Endothelial cell (in vitro differentiated cells): ENCODE results near the gene MAN1A1. TPM values are rescaled to one million over a fixed set of nuclear protein-coding genes. Genes with fewer than 3 reads are reported as not detected.

Experiments
- DNase-seq: peaks from one replicate; pipeline ENCODE4 v3.0.0; 2021; ENCODE audit warnings: low spot score
- H3K27ac Mint-ChIP-seq: one replicate; pipeline ENCODE4 v1.8.0; 2021; ENCODE audit warnings: mixed read lengths, inconsistent platforms; ENCODE audit not compliant: unreplicated experiment
- H3K27me3 Mint-ChIP-seq: one replicate; pipeline ENCODE4 v1.8.0; 2021; ENCODE audit warnings: mild to moderate bottlenecking, moderate library complexity, mixed read lengths, inconsistent platforms; ENCODE audit not compliant: unreplicated experiment
- H3K36me3 Mint-ChIP-seq: one replicate; pipeline ENCODE4 v1.8.0; 2021; ENCODE audit warnings: mild to moderate bottlenecking, low read depth, mixed read lengths, inconsistent platforms; ENCODE audit not compliant: unreplicated experiment
- H3K4me1 Mint-ChIP-seq: one replicate; pipeline ENCODE4 v1.8.0; 2021; ENCODE audit warnings: mild to moderate bottlenecking, mixed read lengths, inconsistent platforms; ENCODE audit not compliant: unreplicated experiment
- H3K4me3 Mint-ChIP-seq: one replicate; pipeline ENCODE4 v1.8.0; 2021; ENCODE audit warnings: mild to moderate bottlenecking, mixed read lengths, inconsistent platforms; ENCODE audit not compliant: unreplicated experiment
- H3K9me3 Mint-ChIP-seq: one replicate; pipeline ENCODE4 v1.8.0; 2021; ENCODE audit warnings: mixed read lengths, inconsistent platforms; ENCODE audit not compliant: unreplicated experiment
- CTCF ChIP-seq: fragments of 200-600 bp; sonication (generic); IDR thresholded peaks from one replicate; pipeline ENCODE4 v1.5.0; 2021; ENCODE audit warnings: antibody characterized with exemption; ENCODE audit not compliant: unreplicated experiment
- total RNA-seq: library from RNA; stranded (reverse); fragmentation: NEBNext Ultra II Directional; extraction: Animal tissue kit (Norgen Biotek cat#: 25700); gene quantifications from one replicate; pipeline ENCODE4 v1.2.1, GENCODE V29; 2021; ENCODE audit not compliant: unreplicated experiment

The MAN1A1 gene
- total RNA-seq, 1 donor from 2014 or later = 34.4 TPM

DNA sequence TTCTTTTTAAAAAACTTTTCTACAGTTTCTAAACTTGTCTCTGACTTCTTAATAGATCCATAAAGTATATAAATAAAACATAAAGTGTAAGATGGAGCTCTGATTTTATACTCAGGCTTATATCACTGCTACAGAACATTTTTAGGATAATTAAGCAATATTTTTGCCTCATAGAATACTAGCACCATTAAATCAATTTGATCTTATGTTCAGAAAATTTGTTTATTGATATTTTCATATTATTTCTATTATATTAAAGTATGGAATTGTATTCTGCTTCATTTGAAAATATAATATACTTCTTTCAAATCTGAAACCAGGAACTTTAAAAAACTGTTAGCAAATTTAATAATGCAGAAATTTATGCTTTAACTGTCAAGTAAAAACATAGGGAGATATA is 106.5 kb downstream of the MAN1A1 start:
- no peak for DNase-seq
- Mint-ChIP-seq H3K27me3 (no peaks in the 10 kb centered on the region), H3K4me3 (no peak overlapping the region), H3K9me3 (no peaks in the 10 kb centered on the region), H3K27ac (no peak overlapping the region), H3K36me3 (peaks cover 8% of the 10 kb centered on the region), H3K4me1 (peaks cover 17% of the 10 kb centered on the region)
- TF ChIP-seq CTCF = no peak

DNA sequence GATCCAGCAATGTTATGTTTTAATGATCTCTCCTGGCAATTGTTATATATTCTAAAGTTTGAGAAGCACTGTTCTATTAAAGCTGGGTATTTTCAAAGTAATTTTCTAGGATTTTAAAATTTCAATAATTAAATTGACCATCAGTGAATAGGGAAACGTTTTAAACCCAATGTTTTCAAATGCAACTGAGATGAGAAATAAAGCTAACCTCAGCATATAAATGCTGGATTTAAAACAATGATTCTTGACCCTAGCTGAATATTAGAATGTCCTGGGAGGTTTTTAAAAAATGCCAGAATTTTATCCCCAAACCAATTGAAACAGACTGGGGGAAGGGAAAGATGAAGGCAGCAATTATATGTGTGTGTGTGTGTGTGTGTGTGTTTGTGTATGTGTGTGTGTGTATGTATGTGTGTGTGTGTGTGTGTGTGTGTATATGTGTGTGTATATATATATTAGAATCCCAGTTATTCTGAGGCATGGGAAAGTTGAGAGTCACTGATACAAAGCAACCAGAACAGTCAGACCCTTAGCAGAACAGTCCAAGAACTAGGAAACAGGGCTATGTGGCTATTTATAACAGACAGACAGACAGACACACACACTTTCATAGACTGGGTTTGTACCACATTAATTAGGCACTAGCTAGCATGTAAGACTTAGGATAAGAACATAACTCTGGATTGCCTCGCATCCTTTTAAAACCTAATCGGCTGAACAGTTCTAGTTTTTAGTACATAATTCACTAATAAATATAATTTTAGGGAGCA is 107.8 kb downstream of the MAN1A1 start:
- Mint-ChIP-seq H3K9me3 (no peaks in the 10 kb centered on the region), H3K4me1 (peaks cover 17% of the 10 kb centered on the region), H3K36me3 (peaks cover 9% of the 10 kb centered on the region), H3K4me3 (no peak overlapping the region), H3K27me3 (no peaks in the 10 kb centered on the region), H3K27ac (peak overlapping the region; percentile 97)
- TF ChIP-seq CTCF = no peak
- no peak for DNase-seq

DNA sequence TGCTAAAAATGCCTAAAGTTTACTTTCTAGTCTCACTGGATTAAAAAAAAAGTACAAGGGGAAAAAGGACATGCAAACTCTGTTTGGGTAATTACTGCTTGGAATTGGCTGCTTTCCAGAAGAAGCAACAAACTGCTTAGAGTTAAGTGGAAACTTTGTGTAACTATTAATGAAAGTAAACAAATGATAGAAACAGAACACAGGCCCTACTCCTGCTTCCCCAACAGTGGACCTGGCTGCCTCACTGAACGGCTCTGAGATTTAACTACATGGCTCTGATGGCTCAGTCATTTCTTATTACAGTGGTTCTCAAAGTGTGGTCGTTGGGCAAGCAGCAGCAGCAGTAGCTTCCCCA is 108.5 kb downstream of the MAN1A1 start:
- Mint-ChIP-seq H3K9me3 (no peaks in the 10 kb centered on the region), H3K36me3 (peaks cover 13% of the 10 kb centered on the region), H3K27ac (peak overlapping the region; percentile 97), H3K4me3 (no peak overlapping the region), H3K27me3 (no peaks in the 10 kb centered on the region), H3K4me1 (peaks cover 17% of the 10 kb centered on the region)
- DNase-seq = no peak
- no peak for TF ChIP-seq CTCF

- peak; percentile 6 for DNase-seq
- H3K4me1 Mint-ChIP-seq = peaks cover 17% of the 10 kb centered on the region
- H3K36me3 Mint-ChIP-seq = peaks cover 16% of the 10 kb centered on the region
- no peaks in the 10 kb centered on the region for H3K27me3 Mint-ChIP-seq
- TF ChIP-seq CTCF = no peak
- H3K27ac Mint-ChIP-seq = peak overlapping the region; percentile 97
- H3K4me3 Mint-ChIP-seq = no peak overlapping the region
- no peaks in the 10 kb centered on the region for H3K9me3 Mint-ChIP-seq
Measured at GRCh38 chr6:119240257-119241110, 109.1 kb downstream of the MAN1A1 start.
